Measurements from ENCODE around the gene CREBBP.

DNA sequence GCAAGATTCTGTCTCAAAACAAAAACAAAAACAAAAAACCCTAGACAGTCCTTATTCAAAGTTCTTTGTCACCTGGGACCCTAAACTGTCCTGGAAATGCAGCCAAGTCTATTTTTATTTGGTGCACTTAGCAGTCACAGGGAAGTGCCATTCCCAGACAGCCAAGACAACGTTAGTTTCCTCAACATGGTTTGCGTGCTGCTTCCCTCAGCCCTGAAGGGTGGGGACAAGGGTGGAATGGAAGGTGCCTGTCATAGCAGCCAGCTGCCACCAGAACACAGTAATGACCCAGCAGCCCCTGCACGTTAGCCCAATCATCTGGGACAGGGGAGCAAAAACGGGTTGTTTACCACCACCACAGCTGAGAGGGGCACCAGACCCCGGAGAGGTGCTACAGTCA lies 16.9 kb downstream of the CREBBP start:
- TF ChIP-seq, protein P1, sequence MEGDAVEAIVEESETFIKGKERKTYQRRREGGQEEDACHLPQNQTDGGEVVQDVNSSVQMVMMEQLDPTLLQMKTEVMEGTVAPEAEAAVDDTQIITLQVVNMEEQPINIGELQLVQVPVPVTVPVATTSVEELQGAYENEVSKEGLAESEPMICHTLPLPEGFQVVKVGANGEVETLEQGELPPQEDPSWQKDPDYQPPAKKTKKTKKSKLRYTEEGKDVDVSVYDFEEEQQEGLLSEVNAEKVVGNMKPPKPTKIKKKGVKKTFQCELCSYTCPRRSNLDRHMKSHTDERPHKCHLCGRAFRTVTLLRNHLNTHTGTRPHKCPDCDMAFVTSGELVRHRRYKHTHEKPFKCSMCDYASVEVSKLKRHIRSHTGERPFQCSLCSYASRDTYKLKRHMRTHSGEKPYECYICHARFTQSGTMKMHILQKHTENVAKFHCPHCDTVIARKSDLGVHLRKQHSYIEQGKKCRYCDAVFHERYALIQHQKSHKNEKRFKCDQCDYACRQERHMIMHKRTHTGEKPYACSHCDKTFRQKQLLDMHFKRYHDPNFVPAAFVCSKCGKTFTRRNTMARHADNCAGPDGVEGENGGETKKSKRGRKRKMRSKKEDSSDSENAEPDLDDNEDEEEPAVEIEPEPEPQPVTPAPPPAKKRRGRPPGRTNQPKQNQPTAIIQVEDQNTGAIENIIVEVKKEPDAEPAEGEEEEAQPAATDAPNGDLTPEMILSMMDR (IDR thresholded peaks at IDR 0.05), result no peak
- TF ChIP-seq POLR2A (IDR thresholded peaks at IDR 0.05), result no peak
